Stomach (tissue), 4 donors: ENCODE measurements around the gene ZNF358.

ENCODE experiments used
- CTCF ChIP-seq, 7 experiments: fragments of 450-650 bp in 4 of 7; fragments of 200-600 bp in 3 of 7; sonication (generic) in 3 of 7; IDR thresholded peaks; one replicate each; pipeline ENCODE4 v1.5.1; 2016 to 2019; ENCODE audit warnings: antibody characterized with exemption in 7 of 7, control low read depth in 2 of 7, mild to moderate bottlenecking in 1 of 7
- POLR2A ChIP-seq, 4 donors: fragments of 450-650 bp; IDR thresholded peaks; one replicate each; pipeline ENCODE4 v1.6.1; 2016; ENCODE audit warnings: antibody characterized with exemption in 4 of 4, control low read depth in 2 of 4, mild to moderate bottlenecking in 1 of 4, moderate library complexity in 1 of 4
- POLR2AphosphoS5 ChIP-seq, 3 donors: sonication (generic); formaldehyde crosslinking; IDR thresholded peaks; one replicate each; pipeline ENCODE4 v1.6.1; 2016; ENCODE audit warnings: antibody characterized with exemption in 3 of 3

- TF ChIP-seq CTCF (IDR thresholded peaks at IDR 0.05) = no peak
- no peak for TF ChIP-seq POLR2AphosphoS5 (IDR thresholded peaks at IDR 0.05)
- TF ChIP-seq POLR2A (IDR thresholded peaks at IDR 0.05) = no peak
Observed at GRCh38 chr19:7529610-7530490, 13.9 kb downstream of the ZNF358 start.
